BLaER1 treated with 17β-estradiol and CSF1 and Interleukin-3, amounts not matched to agents 10 nM and 100 nM (cell line): ENCODE data around the gene GALNTL6.
"Not testable (repeated sequence)": the region's sequence is repeated elsewhere in the genome, so short reads cannot be mapped to it uniquely, and the experiment has no call there.

ENCODE experiments used
- H3K27ac ChIP-seq, 11 experiments: shearing (Covaris generic); formaldehyde crosslinking; 2 replicates each; pipeline ENCODE4 v1.8.1; 2022
- H3K27me3 ChIP-seq, 11 experiments: shearing (Covaris generic); formaldehyde crosslinking; 2 replicates each; pipeline ENCODE4 v1.8.1; 2022
- H3K36me3 ChIP-seq, 11 experiments: shearing (Covaris generic); formaldehyde crosslinking; 2 replicates each; pipeline ENCODE4 v1.8.1; 2022
- H3K4me1 ChIP-seq, 10 experiments: shearing (Covaris generic); formaldehyde crosslinking; 2 replicates each; pipeline ENCODE4 v1.8.1; 2022
- H3K4me2 ChIP-seq, 11 experiments: shearing (Covaris generic); formaldehyde crosslinking; 2 replicates each; pipeline ENCODE4 v1.8.1; 2022
- H3K4me3 ChIP-seq, 10 experiments: shearing (Covaris generic); formaldehyde crosslinking; 2 replicates each; pipeline ENCODE4 v1.8.1; 2022
- H3K9ac ChIP-seq, 11 experiments: shearing (Covaris generic); formaldehyde crosslinking; 2 replicates each; pipeline ENCODE4 v1.8.1; 2022
- H3K9me3 ChIP-seq, 11 experiments: shearing (Covaris generic); formaldehyde crosslinking; replicated peaks in 1 of 11; 2 replicates each; pipeline ENCODE4 v1.8.1; 2022
- H4K20me1 ChIP-seq, 11 experiments: shearing (Covaris generic); formaldehyde crosslinking; 2 replicates each; pipeline ENCODE4 v1.8.1; 2022
- Cebpa-rat ChIP-seq, 11 experiments: shearing (Covaris generic); IDR thresholded peaks; 2 replicates each; pipeline ENCODE4 v1.8.1; 2022

The GALNTL6 gene

DNA sequence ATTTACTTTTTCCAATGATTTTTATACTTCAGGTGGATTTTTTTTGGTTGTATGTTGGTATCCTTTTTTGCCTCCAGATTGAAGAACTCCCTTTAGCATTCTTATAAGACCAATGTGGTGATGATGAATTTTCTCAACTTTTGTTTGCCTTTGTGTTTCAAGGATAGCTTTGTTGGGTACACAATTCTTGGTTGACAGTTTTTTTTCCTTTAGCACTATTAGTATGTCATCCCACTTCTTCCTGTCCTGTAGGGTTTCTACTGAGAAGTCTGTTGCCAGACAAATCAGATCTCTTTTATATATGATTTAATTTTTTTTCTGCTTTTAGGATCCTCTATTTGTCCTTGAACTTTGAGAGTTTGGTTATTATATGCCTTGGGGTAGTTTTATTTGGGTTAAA lies 892.4 kb downstream of the GALNTL6 start:
- TF ChIP-seq Cebpa-rat (IDR thresholded peaks at IDR 0.05): no peak
- Histone ChIP-seq H3K4me1 (no peaks in the 10 kb centered on the region), H3K9ac (no peak overlapping the region), H3K4me2 (no peak overlapping the region), H3K36me3 (no peaks in the 10 kb centered on the region), H3K4me3 (no peak overlapping the region), H3K9me3 (peaks cover 20 to 41% (median 28%) of the 10 kb centered on the region in 11 experiments), H3K27me3 (no peaks in the 10 kb centered on the region), H4K20me1 (no peaks in the 10 kb centered on the region), H3K27ac (no peak overlapping the region)

DNA sequence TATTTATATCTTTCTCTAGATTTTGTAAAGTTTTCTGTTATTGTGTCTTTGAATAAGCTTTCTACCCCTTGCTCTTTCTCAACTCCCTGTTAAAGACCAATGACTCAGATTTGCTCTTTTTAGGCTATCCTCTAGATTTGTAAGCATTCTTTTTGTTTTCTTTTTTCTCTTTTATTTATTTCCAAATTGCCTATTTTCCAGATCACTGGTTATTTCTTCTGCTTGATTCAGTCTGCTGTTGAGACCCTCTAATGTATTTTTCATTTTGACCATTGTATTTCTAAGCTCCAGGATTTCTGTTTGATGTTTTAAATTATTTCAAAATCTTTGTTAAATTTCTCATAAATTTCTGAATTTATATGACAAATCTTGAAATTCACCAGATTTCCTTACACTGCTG lies 892.8 kb downstream of the GALNTL6 start:
- Histone ChIP-seq H3K9ac (no peak overlapping the region), H3K4me1 (no peaks in the 10 kb centered on the region), H4K20me1 (no peaks in the 10 kb centered on the region), H3K27ac (no peak overlapping the region), H3K9me3 (peaks cover 20 to 41% (median 28%) of the 10 kb centered on the region in 11 experiments), H3K36me3 (no peaks in the 10 kb centered on the region), H3K27me3 (no peaks in the 10 kb centered on the region), H3K4me3 (no peak overlapping the region), H3K4me2 (no peak overlapping the region)
- TF ChIP-seq Cebpa-rat (IDR thresholded peaks at IDR 0.05): no peak

DNA sequence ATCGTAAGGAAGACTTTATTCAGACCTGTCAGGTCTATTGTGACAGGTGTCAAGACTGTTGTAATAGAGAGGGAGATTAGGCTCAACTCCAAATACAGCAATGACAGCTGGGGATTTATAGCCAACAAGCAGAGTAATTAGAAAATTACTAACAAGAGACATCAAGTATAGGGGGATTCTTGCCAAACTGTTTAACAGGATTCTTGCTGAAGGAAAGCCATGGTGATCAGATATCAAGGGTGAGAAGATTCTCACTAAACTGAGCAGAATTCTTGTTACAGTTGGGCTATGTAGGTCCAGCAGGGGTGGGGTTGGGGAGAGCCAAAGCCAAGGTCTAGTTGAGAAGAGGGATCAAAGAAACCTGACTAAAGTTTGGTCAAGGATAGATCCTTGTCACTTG lies 894.4 kb downstream of the GALNTL6 start:
- Histone ChIP-seq H4K20me1 (no peaks in the 10 kb centered on the region), H3K9ac (no peak overlapping the region), H3K27me3 (no peaks in the 10 kb centered on the region), H3K36me3 (no peaks in the 10 kb centered on the region), H3K4me2 (no peak overlapping the region), H3K4me3 (no peak overlapping the region), H3K27ac (no peak overlapping the region), H3K9me3 (peaks cover 20 to 41% (median 28%) of the 10 kb centered on the region in 11 experiments), H3K4me1 (no peaks in the 10 kb centered on the region)
- no peak for TF ChIP-seq Cebpa-rat (IDR thresholded peaks at IDR 0.05)

DNA sequence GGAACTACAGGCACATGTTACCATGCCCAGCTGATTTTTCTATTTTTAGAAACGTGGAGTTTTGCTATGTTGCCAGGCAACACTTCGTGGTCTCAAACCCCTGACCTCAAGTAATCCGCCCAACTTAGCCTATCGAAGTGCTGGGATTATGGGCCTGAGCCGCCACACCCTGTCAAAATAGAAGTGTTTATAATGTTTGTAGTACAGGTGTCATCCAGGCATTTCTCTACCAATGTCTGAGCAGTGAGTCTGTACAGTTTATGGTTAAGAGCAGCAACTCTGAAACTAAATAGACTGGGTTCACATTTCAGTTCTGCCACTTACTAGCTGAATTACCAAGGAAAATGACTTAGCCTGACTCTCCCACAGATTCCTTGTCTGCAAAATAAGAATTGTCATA lies 895.0 kb downstream of the GALNTL6 start:
- H3K27ac ChIP-seq: no peak overlapping the region
- H3K27me3 ChIP-seq: no peaks in the 10 kb centered on the region
- no peaks in the 10 kb centered on the region for H3K4me1 ChIP-seq
- no peaks in the 10 kb centered on the region for H3K36me3 ChIP-seq
- no peak overlapping the region for H3K4me2 ChIP-seq
- no peak overlapping the region for H3K9ac ChIP-seq
- no peak overlapping the region for H3K4me3 ChIP-seq
- no peaks in the 10 kb centered on the region for H4K20me1 ChIP-seq
- H3K9me3 ChIP-seq: peaks cover 20 to 41% (median 28%) of the 10 kb centered on the region in 11 experiments
- TF ChIP-seq Cebpa-rat (IDR thresholded peaks at IDR 0.05): no peak

DNA sequence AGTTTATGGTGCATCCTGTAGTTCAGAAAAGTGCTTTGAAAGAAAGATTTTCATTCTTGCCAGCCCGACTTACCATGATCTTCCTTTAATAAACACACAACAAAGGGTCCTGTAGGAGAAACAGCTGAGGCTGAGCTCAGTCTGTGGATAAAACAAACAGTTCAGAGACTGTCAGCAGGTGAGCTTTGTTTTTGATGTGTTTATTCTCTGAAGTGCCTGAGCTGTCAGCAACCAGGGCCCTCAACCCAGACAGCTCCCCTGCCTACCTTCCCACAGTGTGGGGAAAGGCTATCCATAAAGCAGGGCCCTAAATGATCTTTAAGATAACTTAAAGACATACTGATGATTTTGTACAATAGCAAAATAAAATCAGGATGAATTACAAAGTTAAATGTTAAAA lies 896.2 kb downstream of the GALNTL6 start:
- Histone ChIP-seq H4K20me1 (no peaks in the 10 kb centered on the region), H3K27ac (no peak overlapping the region), H3K9me3 (peaks cover 20 to 40% (median 28%) of the 10 kb centered on the region in 11 experiments), H3K4me3 (no peak overlapping the region), H3K36me3 (no peaks in the 10 kb centered on the region), H3K27me3 (no peaks in the 10 kb centered on the region), H3K4me1 (no peaks in the 10 kb centered on the region), H3K9ac (no peak overlapping the region), H3K4me2 (no peak overlapping the region)
- TF ChIP-seq Cebpa-rat (IDR thresholded peaks at IDR 0.05): no peak

DNA sequence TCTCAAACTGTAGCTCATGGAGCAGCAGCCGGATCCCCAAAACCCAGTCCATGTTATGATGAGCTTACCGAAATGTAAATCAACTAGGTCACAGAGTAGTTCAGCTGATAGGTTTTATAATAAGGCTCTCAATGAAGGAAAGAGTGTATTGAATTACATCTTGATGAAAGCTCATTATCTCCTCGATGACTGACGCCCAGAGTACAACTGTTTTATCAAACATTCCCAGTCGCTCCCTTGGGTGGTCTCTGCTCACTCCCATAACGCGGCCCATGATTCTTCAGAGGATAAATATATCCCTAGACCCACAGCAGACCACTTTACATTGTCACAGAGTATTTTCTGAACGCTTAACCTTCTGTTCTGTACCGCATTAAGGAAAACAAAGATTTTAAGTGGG lies 903.1 kb downstream of the GALNTL6 start:
- Histone ChIP-seq H3K4me3 (no peak overlapping the region), H3K27ac (no peak overlapping the region), H3K27me3 (no peaks in the 10 kb centered on the region), H3K9ac (no peak overlapping the region), H3K4me1 (no peaks in the 10 kb centered on the region), H4K20me1 (no peaks in the 10 kb centered on the region), H3K36me3 (no peaks in the 10 kb centered on the region), H3K9me3 (no peaks in the 10 kb centered on the region), H3K4me2 (no peak overlapping the region)
- no peak for TF ChIP-seq Cebpa-rat (IDR thresholded peaks at IDR 0.05)

DNA sequence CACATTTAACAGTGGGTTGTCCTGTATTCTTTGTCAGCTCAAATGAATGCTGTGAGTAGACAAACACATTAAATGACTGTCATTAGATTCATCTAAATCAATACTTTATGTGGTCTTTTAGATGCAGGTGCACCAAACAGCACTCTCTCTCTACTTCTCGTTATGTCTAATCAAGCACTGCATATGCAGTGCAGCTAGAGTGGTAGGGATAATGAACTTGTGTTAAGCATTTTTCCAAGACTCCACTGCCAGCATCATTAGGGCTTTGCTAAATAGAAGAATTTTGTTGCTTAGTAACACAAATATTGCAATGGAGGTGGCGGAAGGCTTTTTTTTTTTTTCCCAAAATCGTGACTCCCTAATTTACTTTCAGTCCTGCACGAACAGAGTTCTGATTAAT lies 908.5 kb downstream of the GALNTL6 start:
- Histone ChIP-seq H3K9me3 (no peaks in the 10 kb centered on the region), H3K4me1 (no peaks in the 10 kb centered on the region), H3K27me3 (no peaks in the 10 kb centered on the region), H4K20me1 (no peaks in the 10 kb centered on the region), H3K27ac (no peak overlapping the region), H3K4me2 (no peak overlapping the region), H3K36me3 (no peaks in the 10 kb centered on the region), H3K9ac (no peak overlapping the region), H3K4me3 (no peak overlapping the region)
- TF ChIP-seq Cebpa-rat (IDR thresholded peaks at IDR 0.05): no peak

DNA sequence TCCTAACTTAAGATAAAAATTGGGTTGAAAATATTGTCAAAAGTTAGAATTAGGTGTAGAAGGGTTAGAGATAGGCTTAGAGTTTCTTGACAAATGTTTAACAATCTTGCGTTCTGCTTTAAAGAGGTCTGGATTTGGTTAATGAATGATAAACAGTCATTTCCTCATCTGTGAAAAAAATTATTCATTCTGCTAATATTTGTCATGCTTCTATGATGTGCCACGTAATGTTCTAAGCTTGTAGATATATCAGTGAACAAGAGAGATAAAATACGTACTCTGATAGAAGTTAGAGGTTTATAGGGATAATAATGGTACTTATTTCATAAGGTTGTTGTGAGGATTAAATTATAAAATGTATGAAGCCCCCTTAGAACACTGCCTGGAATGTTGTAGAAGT lies 912.4 kb downstream of the GALNTL6 start:
- no peaks in the 10 kb centered on the region for H4K20me1 ChIP-seq
- no peaks in the 10 kb centered on the region for H3K4me1 ChIP-seq
- H3K27ac ChIP-seq: no peak overlapping the region
- no peak overlapping the region for H3K4me3 ChIP-seq
- H3K27me3 ChIP-seq: no peaks in the 10 kb centered on the region
- H3K4me2 ChIP-seq: no peak overlapping the region
- H3K9ac ChIP-seq: no peak overlapping the region
- no peaks in the 10 kb centered on the region for H3K36me3 ChIP-seq
- no peaks in the 10 kb centered on the region for H3K9me3 ChIP-seq
- no peak for TF ChIP-seq Cebpa-rat (IDR thresholded peaks at IDR 0.05)

DNA sequence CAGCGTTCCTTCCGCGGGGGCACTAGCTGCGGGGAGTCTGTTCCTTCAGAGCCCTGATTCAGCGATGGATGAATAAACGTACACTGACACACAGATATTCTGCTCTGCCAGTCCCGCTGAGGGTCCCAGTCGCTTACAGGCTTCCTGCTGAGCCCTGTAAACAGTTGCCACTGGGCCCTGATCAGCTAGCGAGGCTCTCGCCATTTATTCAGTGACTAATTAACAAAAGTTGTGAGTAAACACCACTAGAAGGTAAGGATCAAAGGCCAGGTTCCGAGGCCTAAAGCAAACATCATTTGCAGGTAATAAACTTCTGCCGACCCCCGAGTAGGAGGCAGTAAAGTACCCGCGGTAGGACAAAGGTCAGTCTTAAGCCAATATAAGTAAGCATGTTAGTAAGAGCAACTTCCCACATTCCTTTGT lies 912.8 kb downstream of the GALNTL6 start:
- no peak for TF ChIP-seq Cebpa-rat (IDR thresholded peaks at IDR 0.05)
- Histone ChIP-seq H3K4me2 (no peak overlapping the region), H3K27ac (no peak overlapping the region), H4K20me1 (no peaks in the 10 kb centered on the region), H3K36me3 (no peaks in the 10 kb centered on the region), H3K27me3 (no peaks in the 10 kb centered on the region), H3K9ac (no peak overlapping the region), H3K4me1 (no peaks in the 10 kb centered on the region), H3K4me3 (no peak overlapping the region), H3K9me3 (no peaks in the 10 kb centered on the region)

DNA sequence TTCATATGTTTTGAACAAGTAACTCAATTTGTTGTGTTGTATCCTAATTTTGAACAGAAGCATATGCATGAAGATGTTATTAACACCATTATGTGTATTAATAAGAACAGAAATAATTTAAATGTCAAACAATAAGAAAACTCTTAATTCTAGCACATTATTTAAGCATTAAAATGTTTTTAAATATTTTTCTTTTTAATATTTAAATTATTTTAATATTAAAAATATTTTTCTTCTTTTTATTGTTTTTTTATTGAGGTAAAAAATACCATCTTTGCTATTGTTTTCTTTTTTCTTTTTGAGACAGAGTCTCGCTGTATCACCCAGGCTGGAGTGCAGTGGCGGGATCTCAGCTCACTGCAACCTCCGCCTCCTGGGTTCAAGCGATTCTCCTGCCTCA lies 914.4 kb downstream of the GALNTL6 start:
- no peak overlapping the region for H3K9ac ChIP-seq
- H4K20me1 ChIP-seq: no peaks in the 10 kb centered on the region
- H3K9me3 ChIP-seq: peaks cover 0 to 8% (median 0%) of the 10 kb centered on the region in 11 experiments; a peak in 4 of 22 replicates
- no peaks in the 10 kb centered on the region for H3K36me3 ChIP-seq
- H3K4me3 ChIP-seq: no peak overlapping the region
- no peak for TF ChIP-seq Cebpa-rat (IDR thresholded peaks at IDR 0.05)
- no peaks in the 10 kb centered on the region for H3K27me3 ChIP-seq
- H3K4me2 ChIP-seq: no peak overlapping the region
- H3K4me1 ChIP-seq: no peaks in the 10 kb centered on the region
- H3K27ac ChIP-seq: no peak overlapping the region

DNA sequence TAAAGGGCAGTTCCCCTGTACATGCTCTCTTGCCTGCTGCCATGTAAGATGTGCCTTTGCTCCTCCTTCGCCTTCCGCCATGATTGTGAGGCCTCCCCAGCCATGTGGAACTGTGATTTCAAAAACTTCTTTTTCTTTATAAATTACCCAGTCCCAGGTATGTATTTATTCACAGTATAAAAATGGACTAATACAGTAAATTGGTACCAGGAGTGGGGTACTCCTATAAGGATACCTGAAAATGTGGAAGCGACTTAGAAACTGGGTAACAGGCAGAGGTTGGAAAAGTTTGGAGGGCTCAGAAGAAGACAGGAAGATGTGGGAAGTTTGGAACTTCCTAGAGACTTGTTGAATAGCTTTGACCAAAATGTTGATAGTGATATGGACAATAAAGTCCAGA lies 920.4 kb downstream of the GALNTL6 start:
- H3K27me3 ChIP-seq, H3K9ac ChIP-seq, H3K36me3 ChIP-seq, H4K20me1 ChIP-seq, H3K27ac ChIP-seq, H3K4me1 ChIP-seq, H3K4me3 ChIP-seq, H3K4me2 ChIP-seq: not testable (repeated sequence)
- H3K9me3 ChIP-seq: peaks cover 51 to 64% (median 56%) of the 10 kb centered on the region in 11 experiments
